BJ (cell line): Measurements from ENCODE around the gene CPD. TPM values are rescaled to one million over a fixed set of nuclear protein-coding genes. Genes with fewer than 3 reads are reported as not detected.
"Not testable (repeated sequence)": the region's sequence is repeated elsewhere in the genome, so short reads cannot be mapped to it uniquely, and the experiment has no call there.

Source experiments
- CTCF ChIA-PET: fragments of 350-600 bp; formaldehyde crosslinking; extraction: SDS; loops from one replicate; lab custom pipeline; 2021; ENCODE audit warnings: antibody characterized with exemption, inconsistent platforms; lab: Yijun Ruan, JAX
- POLR2A ChIA-PET: fragments of 300-600 bp; sonication (Branson Sonifier 250); formaldehyde crosslinking; extraction: SDS; loops from one replicate; lab custom pipeline; 2021; ENCODE audit warnings: antibody characterized with exemption; lab: Charles Lee
- DNase-seq: peaks from one replicate; pipeline ENCODE4 v3.0.0-alpha.2; 2011; ENCODE audit warnings: low read depth
- H3K27me3 ChIP-seq: 2 replicates; pipeline ENCODE4 v1.6.0; 2011; ENCODE audit warnings: low read length; ENCODE audit not compliant: control insufficient read depth, insufficient read depth
- H3K36me3 ChIP-seq: 2 replicates; pipeline ENCODE4 v1.5.1; 2011; ENCODE audit warnings: low read length; ENCODE audit not compliant: control insufficient read depth, insufficient read depth
- H3K4me3 ChIP-seq: 2 replicates; pipeline ENCODE4 v1.5.1; 2011; ENCODE audit warnings: low read depth, mild to moderate bottlenecking, control low read depth, low read length
- polyA plus RNA-seq: library from polyadenylated mRNA; depleted of rRNA; stranded (reverse); fragments of >200 nt; gene quantifications from 2 replicates; pipeline ENCODE4 v1.2.3, GENCODE V29; 2011
- TF ChIP-seq, protein P1 (sequence below): IDR thresholded peaks from 2 replicates; pipeline ENCODE4 v1.5.1; 2011; ENCODE audit warnings: low read depth, mild to moderate bottlenecking, control low read depth, inconsistent platforms, low read length, moderate library complexity; ENCODE audit not compliant: insufficient read depth

The CPD gene
- polyA plus RNA-seq, 1 experiment = 65.4 TPM

DNA sequence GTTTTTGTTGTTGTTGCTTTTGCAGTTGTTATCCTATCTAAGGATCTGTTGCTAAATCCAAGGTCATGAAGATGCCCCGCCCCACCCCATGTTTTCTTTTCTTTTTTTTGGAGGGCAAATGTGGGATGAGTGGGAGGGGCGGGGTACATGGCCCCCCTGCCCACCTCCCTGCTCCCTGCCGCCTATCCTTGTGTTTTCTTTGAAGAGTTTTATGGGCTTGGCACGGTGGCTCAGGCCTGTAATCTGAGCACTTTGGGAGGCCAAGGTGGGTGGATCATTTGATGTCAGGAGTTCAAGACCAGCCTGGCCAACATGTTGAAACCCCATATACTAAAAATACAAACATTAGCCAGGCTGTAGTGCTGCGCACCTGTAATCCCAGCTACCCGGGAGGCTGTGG lies 79.6 kb downstream of the CPD start:
- H3K36me3 ChIP-seq = peaks cover 3% of the 10 kb centered on the region; the same call in 1 of the 2 replicates
- H3K4me3 ChIP-seq = no peak overlapping the region
- ChIA-PET POLR2A (no interaction called here), CTCF (no interaction called here)
- TF ChIP-seq, protein P1, sequence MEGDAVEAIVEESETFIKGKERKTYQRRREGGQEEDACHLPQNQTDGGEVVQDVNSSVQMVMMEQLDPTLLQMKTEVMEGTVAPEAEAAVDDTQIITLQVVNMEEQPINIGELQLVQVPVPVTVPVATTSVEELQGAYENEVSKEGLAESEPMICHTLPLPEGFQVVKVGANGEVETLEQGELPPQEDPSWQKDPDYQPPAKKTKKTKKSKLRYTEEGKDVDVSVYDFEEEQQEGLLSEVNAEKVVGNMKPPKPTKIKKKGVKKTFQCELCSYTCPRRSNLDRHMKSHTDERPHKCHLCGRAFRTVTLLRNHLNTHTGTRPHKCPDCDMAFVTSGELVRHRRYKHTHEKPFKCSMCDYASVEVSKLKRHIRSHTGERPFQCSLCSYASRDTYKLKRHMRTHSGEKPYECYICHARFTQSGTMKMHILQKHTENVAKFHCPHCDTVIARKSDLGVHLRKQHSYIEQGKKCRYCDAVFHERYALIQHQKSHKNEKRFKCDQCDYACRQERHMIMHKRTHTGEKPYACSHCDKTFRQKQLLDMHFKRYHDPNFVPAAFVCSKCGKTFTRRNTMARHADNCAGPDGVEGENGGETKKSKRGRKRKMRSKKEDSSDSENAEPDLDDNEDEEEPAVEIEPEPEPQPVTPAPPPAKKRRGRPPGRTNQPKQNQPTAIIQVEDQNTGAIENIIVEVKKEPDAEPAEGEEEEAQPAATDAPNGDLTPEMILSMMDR = no peak
- no peak for DNase-seq
- H3K27me3 ChIP-seq = no peaks in the 10 kb centered on the region

DNA sequence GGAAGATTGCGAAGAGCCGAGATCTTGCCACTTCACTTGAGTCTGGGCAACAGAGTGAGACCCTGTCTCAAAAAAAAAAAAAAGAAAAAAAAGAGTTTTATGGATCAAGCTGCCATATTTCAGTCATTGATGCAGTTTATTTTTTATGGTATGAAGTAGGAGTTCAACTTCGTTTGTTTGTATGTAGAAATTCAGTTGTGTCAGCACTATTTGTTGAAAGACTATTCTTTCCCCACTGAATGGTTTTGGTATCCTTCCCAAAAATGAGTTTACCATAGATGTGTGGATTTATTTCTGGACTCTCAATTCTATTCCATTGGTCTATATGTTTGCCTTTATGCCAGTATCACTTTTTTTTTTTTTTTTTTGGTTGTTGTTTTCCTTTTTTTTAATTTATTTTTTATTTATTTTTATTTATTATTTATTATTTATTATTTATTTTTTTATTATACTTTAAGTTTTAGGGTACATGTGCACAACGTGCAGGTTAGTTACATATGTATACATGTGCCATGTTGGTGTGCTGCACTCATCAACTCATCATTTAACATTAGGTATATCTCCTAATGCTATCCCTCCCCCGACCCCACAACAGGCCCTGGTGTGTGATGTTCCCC lies 80.2 kb downstream of the CPD start:
- H3K4me3 ChIP-seq, H3K36me3 ChIP-seq, CTCF ChIA-PET, H3K27me3 ChIP-seq, DNase-seq, POLR2A ChIA-PET: not testable (repeated sequence)

DNA sequence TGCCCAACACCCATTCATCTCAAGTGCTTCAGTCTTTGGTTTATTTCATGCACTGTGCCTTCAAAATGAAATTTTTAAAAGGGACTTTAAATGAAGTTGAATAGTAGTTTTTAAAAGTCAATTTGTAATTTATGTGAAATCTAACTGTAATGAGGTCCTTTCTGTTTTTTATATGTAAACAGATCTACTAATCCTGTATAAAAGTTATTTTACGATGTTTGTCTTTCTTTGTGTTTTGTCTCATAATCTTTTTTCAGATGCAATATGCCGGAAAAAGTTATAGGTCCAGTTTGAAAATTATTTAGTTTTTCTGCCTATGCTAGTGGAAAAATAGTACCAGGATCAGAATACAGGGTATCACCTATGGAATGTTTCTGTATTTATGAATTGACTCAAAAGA lies 89.7 kb downstream of the CPD start:
- ChIA-PET POLR2A (no interaction called here), CTCF (interaction anchor here (1.9 kb wide), 1 partner anchor 8 kb away, joined by 7 read pairs; the partner anchor contains the start of gene GOSR1)
- no peak for DNase-seq
- no peaks in the 10 kb centered on the region for H3K27me3 ChIP-seq
- TF ChIP-seq, protein P1 = no peak
- H3K36me3 ChIP-seq = no peaks in the 10 kb centered on the region; the same call in 1 of the 2 replicates
- H3K4me3 ChIP-seq = no peak overlapping the region

DNA sequence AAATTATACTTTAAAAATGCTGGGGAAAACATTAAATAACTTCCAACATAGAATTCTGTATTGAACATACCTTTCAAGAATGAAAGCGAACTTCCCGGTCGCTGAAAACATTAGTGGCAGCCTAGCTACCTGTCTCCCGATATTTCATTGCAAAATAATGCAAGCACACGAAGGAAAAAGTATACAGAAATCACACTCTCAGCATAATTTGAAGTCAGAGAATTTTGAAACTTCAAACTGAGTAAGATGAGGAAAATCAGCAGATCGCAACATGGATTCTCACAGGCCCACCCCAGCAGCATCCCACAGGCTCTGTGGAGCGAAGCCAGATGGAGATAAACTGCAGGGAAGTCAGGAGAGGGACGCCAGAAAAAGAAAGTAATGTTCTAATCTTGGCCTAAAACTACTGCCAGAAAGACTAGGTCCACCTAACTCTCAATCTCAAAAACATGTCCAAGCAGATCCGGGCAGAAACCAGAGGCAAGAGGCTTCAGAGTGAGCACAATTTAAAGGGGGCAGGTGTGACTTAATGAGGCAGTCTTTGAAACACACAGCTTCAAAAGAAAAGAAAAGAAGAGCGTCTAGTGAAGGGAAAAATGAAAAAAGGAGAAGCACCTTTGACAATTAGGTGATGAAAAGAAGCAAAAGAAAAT lies 93.6 kb downstream of the CPD start:
- H3K27me3 ChIP-seq = no peaks in the 10 kb centered on the region
- TF ChIP-seq, protein P1 = no peak
- POLR2A ChIA-PET = no interaction called here
- CTCF ChIA-PET = no interaction called here
- no peak for DNase-seq
- H3K36me3 ChIP-seq = no peaks in the 10 kb centered on the region
- H3K4me3 ChIP-seq = no peak overlapping the region

DNA sequence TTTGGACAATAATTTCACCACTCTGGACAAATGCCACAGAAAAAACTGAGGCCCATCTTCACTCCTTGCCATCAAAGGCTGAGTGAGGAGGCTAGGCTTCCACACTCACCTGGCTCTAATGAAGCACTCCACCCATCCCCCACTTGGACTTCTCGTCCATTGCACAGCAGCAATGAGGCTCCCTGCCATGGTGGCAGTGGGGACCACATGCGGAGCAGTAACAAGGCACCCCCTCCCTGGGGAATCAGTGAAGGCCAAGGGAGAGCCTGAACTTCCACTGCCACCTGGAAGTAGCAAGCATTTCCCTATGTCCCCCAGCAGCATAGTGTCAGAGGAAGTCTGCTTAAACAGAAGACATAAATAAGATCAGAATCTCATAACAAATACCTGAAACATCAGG lies 96.5 kb downstream of the CPD start:
- ChIA-PET POLR2A (no interaction called here), CTCF (interaction anchor here (2.5 to 3.4 kb wide), 3 partner anchors 135 to 241 kb away, joined by 10 to 17 read pairs (median 11); no protein-coding TSS in a partner anchor)
- Histone ChIP-seq H3K36me3 (peaks cover 2% of the 10 kb centered on the region; the same call in 1 of the 2 replicates), H3K4me3 (no peak overlapping the region), H3K27me3 (no peaks in the 10 kb centered on the region)
- DNase-seq = no peak
- TF ChIP-seq, protein P1 = no peak
